Ovary (tissue), 9 donors: ENCODE results near the gene CCDC185. TPM values are rescaled to one million over a fixed set of nuclear protein-coding genes. Genes with fewer than 3 reads are reported as not detected.

Source experiments
- DNase-seq, 5 donors: peaks; one replicate each; pipeline ENCODE4 v3.0.0-alpha.2; 2019 to 2020
- H3K27ac ChIP-seq, 2 donors: fragments of 200-600 bp; one replicate each; pipeline versions ENCODE4 v1.5.1 to v1.8.0; 2019 to 2022
- H3K27me3 ChIP-seq: fragments of 200-600 bp; one replicate; pipeline ENCODE4 v1.8.0; 2022
- H3K36me3 ChIP-seq: fragments of 200-600 bp; sonication (generic); one replicate; pipeline ENCODE4 v1.5.1; 2019
- H3K4me1 ChIP-seq: one replicate; pipeline ENCODE4 v1.8.1; 2013; ENCODE audit warnings: mild to moderate bottlenecking, moderate library complexity; ENCODE audit not compliant: insufficient read depth
- H3K4me3 ChIP-seq: fragments of 200-600 bp; sonication (generic); one replicate; pipeline ENCODE4 v1.5.1; 2017
- H3K9me3 ChIP-seq, 2 donors: fragments of 200-600 bp in 1 of 2; sonication (generic) in 1 of 2; one replicate each; pipeline versions ENCODE4 v1.5.1 to v1.8.1; 2013 to 2019; ENCODE audit warnings: mild to moderate bottlenecking in 1 of 2, moderate library complexity in 1 of 2
- CTCF ChIP-seq, 3 donors: fragments of 450-650 bp in 2 of 3; fragments of 200-600 bp in 1 of 3; IDR thresholded peaks; one replicate each; pipeline versions ENCODE4 v1.5.1 to v1.8.0; 2016 to 2022; ENCODE audit warnings: antibody characterized with exemption in 3 of 3, mild to moderate bottlenecking in 1 of 3
- EP300 ChIP-seq: sonication (generic); formaldehyde crosslinking; IDR thresholded peaks from one replicate; pipeline ENCODE4 v1.6.1; 2017; ENCODE audit warnings: antibody characterized with exemption
- POLR2A ChIP-seq: fragments of 450-650 bp; IDR thresholded peaks from one replicate; pipeline ENCODE4 v1.6.1; 2017; ENCODE audit warnings: antibody characterized with exemption, mild to moderate bottlenecking, moderate library complexity
- WGBS, 3 donors: extraction: QIAGEN DNeasy Blood & Tissue Kit in 1 of 3; methylation state at CpG; one replicate each; pipeline versions ENCODE4 v1.1.5 to v1.1.7; 2013 to 2017; 5-methylcytosine and 5-hydroxymethylcytosine counted together
- intact Hi-C, 4 donors: fragments of 100-400 bp; cut with DNase I; formaldehyde crosslinking; loops; one replicate each; pipeline versions ENCODE4 v1.11.0 to v1.15.1; 2022 to 2023
- polyA plus RNA-seq, 2 donors: library from polyadenylated mRNA; stranded (reverse); fragments of 200-250 nt in 1 of 2; fragments of 350-450 nt in 1 of 2; fragmentation: Illumina TruSeq in 1 of 2; extraction: RNeasy Lipid Tissue Mini Kit (QIAGEN cat#74804) in 1 of 2; gene quantifications; one replicate each; pipeline ENCODE4 v1.2.3, GENCODE V29; 2013 to 2014
- total RNA-seq, 7 donors: library from RNA; depleted of rRNA in 2 of 7; stranded (reverse); fragments of >200 nt in 2 of 7; fragmentation: NEBNext Ultra II Directional in 3 of 7; extraction: Animal tissue kit (Norgen Biotek cat#: 25700) in 3 of 7; gene quantifications; one replicate each; pipeline versions ENCODE4 v1.1.0 to v1.2.4, GENCODE V29; 2016 to 2023
- donor health status: DM: no; HTN: no; CAD: no; lungs with moderate emphysema.
- donor health status: DM: no; HTN: no; CAD: no.
- donor health status: Bipolar disorder and iron deficiency.
- donor health status: DM: yes; HTN: yes; CAD: no.
- donor health status: DM: no; HTN: no; CAD: no.
- donor health status: DM: yes; HTN: yes; CAD: no.

Gene CCDC185
- total and polyA plus RNA-seq, 9 donors: not detected

- H3K9me3 ChIP-seq: no peaks in the 10 kb centered on the region
- intact Hi-C loops: no loop called here
Observed at GRCh38 chr1:223374064-223374610, 19.1 kb upstream of the CCDC185 start.

GRCh38 chr1:223378754-223379153 is 14.5 kb upstream of the CCDC185 start:
- H3K36me3 ChIP-seq: no peaks in the 10 kb centered on the region
- no peaks in the 10 kb centered on the region for H3K9me3 ChIP-seq
- no peak for TF ChIP-seq POLR2A
- TF ChIP-seq CTCF (IDR thresholded peaks at IDR 0.05): no peak
- TF ChIP-seq EP300: no peak
- no peak overlapping the region for H3K27ac ChIP-seq
- no peaks in the 10 kb centered on the region for H3K27me3 ChIP-seq
- H3K4me3 ChIP-seq: no peak overlapping the region
- intact Hi-C loops: no loop called here
- no peak for DNase-seq
- no peaks in the 10 kb centered on the region for H3K4me1 ChIP-seq

More at GRCh38 chr1:223374064-223374610, 19.1 kb upstream of the CCDC185 start:
- H3K36me3 ChIP-seq: no peaks in the 10 kb centered on the region
- 76 to 87% (median 84%) methylated on average over 4 of the region's 4 CpGs for WGBS, 3 donors
- TF ChIP-seq EP300 (no peak), POLR2A (no peak), CTCF (IDR thresholded peaks at IDR 0.05) (no peak)
- H3K4me1 ChIP-seq: no peaks in the 10 kb centered on the region
- no peak overlapping the region for H3K4me3 ChIP-seq
- no peak for DNase-seq
- no peak overlapping the region for H3K27ac ChIP-seq
- no peaks in the 10 kb centered on the region for H3K27me3 ChIP-seq

GRCh38 chr1:223386013-223386412 is 7.2 kb upstream of the CCDC185 start:
- intact Hi-C loops: no loop called here
- 69 to 78% (median 71%) methylated on average over 2 of the region's 2 CpGs for WGBS, 3 donors
- no peak for TF ChIP-seq EP300
- no peak for TF ChIP-seq POLR2A
- no peak for TF ChIP-seq CTCF (IDR thresholded peaks at IDR 0.05)
- no peak for DNase-seq
- Histone ChIP-seq H3K4me1 (no peaks in the 10 kb centered on the region), H3K27ac (no peak overlapping the region), H3K9me3 (no peaks in the 10 kb centered on the region), H3K4me3 (no peak overlapping the region), H3K27me3 (no peaks in the 10 kb centered on the region), H3K36me3 (no peaks in the 10 kb centered on the region)

GRCh38 chr1:223390618-223391017 is 2.6 kb upstream of the CCDC185 start:
- H3K4me1 ChIP-seq: no peaks in the 10 kb centered on the region
- H3K27me3 ChIP-seq: no peaks in the 10 kb centered on the region
- H3K36me3 ChIP-seq: no peaks in the 10 kb centered on the region
- no peak for TF ChIP-seq EP300
- TF ChIP-seq CTCF (IDR thresholded peaks at IDR 0.05): no peak
- TF ChIP-seq POLR2A: no peak
- no peak overlapping the region for H3K4me3 ChIP-seq
- no peaks in the 10 kb centered on the region for H3K9me3 ChIP-seq
- intact Hi-C loops: no loop called here
- H3K27ac ChIP-seq: no peak overlapping the region
- DNase-seq: no peak
